Measurements from ENCODE around the gene TP53.
A peak's percentile ranks its signal among the peaks of the same experiment; 100 is the strongest.

Gene TP53

GRCh38 chr17:7695586-7695985 is 8.3 kb upstream of the TP53 start:
- Mint-ChIP-seq H3K4me1 (peaks cover 5% of the 10 kb centered on the region), H3K4me3 (no peak overlapping the region), H3K27ac (no peak overlapping the region), H3K9me3 (no peaks in the 10 kb centered on the region), H3K27me3 (no peaks in the 10 kb centered on the region)
- ATAC-seq: no peak
- no peak for DNase-seq

GRCh38 chr17:7688808-7689316 is 1.6 kb upstream of the TP53 start:
- Mint-ChIP-seq H3K4me1 (peaks cover 46% of the 10 kb centered on the region), H3K27me3 (no peaks in the 10 kb centered on the region), H3K4me3 (peak overlapping the region; percentile 94 to 96), H3K9me3 (no peaks in the 10 kb centered on the region), H3K27ac (peak overlapping the region; percentile 99 to 100)
- ATAC-seq (no peak), DNase-seq (no peak)

- H3K9me3 Mint-ChIP-seq: no peaks in the 10 kb centered on the region
- DNase-seq (peak; percentile 97), ATAC-seq (peak; percentile 89)
- H3K27me3 Mint-ChIP-seq: no peaks in the 10 kb centered on the region
- H3K4me3 Mint-ChIP-seq: peak within 1 kb of the TSS; percentile 94 to 96
- peaks cover 49% of the 10 kb centered on the region for H3K4me1 Mint-ChIP-seq
- H3K27ac Mint-ChIP-seq: peak within 1 kb of the TSS; percentile 99 to 100
These were observed 868 bp upstream of the TP53 start, which contains the start of gene WRAP53 for GRCh38 chr17:7687908-7688807. WRAP53 (plus strand) TSS chr17:7688477; CDS start chr17:7688649, 172 bp downstream.

- Mint-ChIP-seq H3K27ac (peak overlapping the region; percentile 99 to 100), H3K4me3 (peak overlapping the region; percentile 94 to 96), H3K4me1 (peaks cover 45% of the 10 kb centered on the region), H3K27me3 (no peaks in the 10 kb centered on the region), H3K9me3 (no peaks in the 10 kb centered on the region)
- ATAC-seq (peak; percentile 57), DNase-seq (peak; percentile 86 to 88)
These were observed 843 bp downstream of the TP53 start for GRCh38 chr17:7686222-7687071.

- DNase-seq (peak; percentile 84 to 90), ATAC-seq (peak; percentile 72)
- peaks cover 45% of the 10 kb centered on the region for H3K4me1 Mint-ChIP-seq
- peak overlapping the region; percentile 94 to 96 for H3K4me3 Mint-ChIP-seq
- H3K27ac Mint-ChIP-seq: peak overlapping the region; percentile 99 to 100
- H3K9me3 Mint-ChIP-seq: no peaks in the 10 kb centered on the region
- no peaks in the 10 kb centered on the region for H3K27me3 Mint-ChIP-seq
These were observed 1.6 kb downstream of the TP53 start for GRCh38 chr17:7685533-7686221.

GRCh38 chr17:7684851-7685532 is 2.3 kb downstream of the TP53 start:
- no peak for ATAC-seq
- peak overlapping the region; percentile 94 to 96 for H3K4me3 Mint-ChIP-seq
- H3K27me3 Mint-ChIP-seq: no peaks in the 10 kb centered on the region
- peaks cover 40% of the 10 kb centered on the region for H3K4me1 Mint-ChIP-seq
- DNase-seq: no peak
- H3K27ac Mint-ChIP-seq: peak overlapping the region; percentile 99 to 100
- H3K9me3 Mint-ChIP-seq: no peaks in the 10 kb centered on the region

- Mint-ChIP-seq H3K27me3 (no peaks in the 10 kb centered on the region), H3K4me1 (peaks cover 6% of the 10 kb centered on the region), H3K9me3 (peaks cover 9 to 18% of the 10 kb centered on the region in 2 donors), H3K27ac (no peak overlapping the region), H3K4me3 (no peak overlapping the region)
- no peak for ATAC-seq
- DNase-seq: no peak
These were observed 9.8 kb downstream of the TP53 start for GRCh38 chr17:7677388-7678067.

GRCh38 chr17:7676533-7676932 is 10.8 kb downstream of the TP53 start:
- H3K4me3 Mint-ChIP-seq: no peak overlapping the region
- ATAC-seq (no peak), DNase-seq (no peak)
- peaks cover 9 to 18% of the 10 kb centered on the region in 2 donors for H3K9me3 Mint-ChIP-seq
- H3K27me3 Mint-ChIP-seq: no peaks in the 10 kb centered on the region
- peaks cover 6% of the 10 kb centered on the region for H3K4me1 Mint-ChIP-seq
- peak overlapping the region in 1 of 2 donors; percentile 79 for H3K27ac Mint-ChIP-seq

- H3K27me3 Mint-ChIP-seq: no peaks in the 10 kb centered on the region
- DNase-seq: no peak
- H3K27ac Mint-ChIP-seq: no peak overlapping the region
- peaks cover 5% of the 10 kb centered on the region for H3K4me1 Mint-ChIP-seq
- peaks cover 9 to 18% of the 10 kb centered on the region in 2 donors for H3K9me3 Mint-ChIP-seq
- H3K4me3 Mint-ChIP-seq: no peak overlapping the region
- ATAC-seq: no peak
These were observed 12.4 kb downstream of the TP53 start for GRCh38 chr17:7674934-7675333.

GRCh38 chr17:7673239-7673638 is 14.1 kb downstream of the TP53 start:
- ATAC-seq (no peak), DNase-seq (peak; percentile 28 to 42)
- peaks cover 9 to 18% of the 10 kb centered on the region in 2 donors for H3K9me3 Mint-ChIP-seq
- no peak overlapping the region for H3K4me3 Mint-ChIP-seq
- H3K27ac Mint-ChIP-seq: no peak overlapping the region
- H3K4me1 Mint-ChIP-seq: no peaks in the 10 kb centered on the region
- no peaks in the 10 kb centered on the region for H3K27me3 Mint-ChIP-seq

- no peak for DNase-seq
- no peak overlapping the region for H3K4me3 Mint-ChIP-seq
- H3K27me3 Mint-ChIP-seq: no peaks in the 10 kb centered on the region
- H3K27ac Mint-ChIP-seq: no peak overlapping the region
- no peak for ATAC-seq
- no peaks in the 10 kb centered on the region for H3K4me1 Mint-ChIP-seq
- peaks cover 3% of the 10 kb centered on the region in 2 donors for H3K9me3 Mint-ChIP-seq
These were observed 18.8 kb downstream of the TP53 start for GRCh38 chr17:7668482-7668881.

- ATAC-seq (no peak), DNase-seq (no peak)
- Mint-ChIP-seq H3K4me3 (no peak overlapping the region), H3K27ac (no peak overlapping the region), H3K9me3 (no peaks in the 10 kb centered on the region), H3K4me1 (no peaks in the 10 kb centered on the region), H3K27me3 (no peaks in the 10 kb centered on the region)
These were observed 19.5 kb downstream of the TP53 start for GRCh38 chr17:7667656-7668406.

- Mint-ChIP-seq H3K27ac (no peak overlapping the region), H3K9me3 (no peaks in the 10 kb centered on the region)
- no peak for DNase-seq
These were observed 30.2 kb downstream of the TP53 start for GRCh38 chr17:7656958-7657609.

More at GRCh38 chr17:7656958-7657609, 30.2 kb downstream of the TP53 start:
- Mint-ChIP-seq H3K4me3 (no peak overlapping the region), H3K4me1 (no peaks in the 10 kb centered on the region), H3K27me3 (peaks cover 19% of the 10 kb centered on the region)
- ATAC-seq: no peak

Measured in stimulated activated naive CD8-positive, alpha-beta T cell treated with anti-CD3 and anti-CD28 coated beads, Interleukin-15, amount 100 ng/mL, for 72 hours (primary cell).